NCI-H2227 treated with DMSO at 0.1 percent for 48 hours (cell line): ENCODE data around the gene BCL2.

Experiments used
- DNase-seq: peaks from one replicate; lab custom pipeline; 2025; lab: John Stamatoyannopoulos, UW

Gene BCL2

DNA sequence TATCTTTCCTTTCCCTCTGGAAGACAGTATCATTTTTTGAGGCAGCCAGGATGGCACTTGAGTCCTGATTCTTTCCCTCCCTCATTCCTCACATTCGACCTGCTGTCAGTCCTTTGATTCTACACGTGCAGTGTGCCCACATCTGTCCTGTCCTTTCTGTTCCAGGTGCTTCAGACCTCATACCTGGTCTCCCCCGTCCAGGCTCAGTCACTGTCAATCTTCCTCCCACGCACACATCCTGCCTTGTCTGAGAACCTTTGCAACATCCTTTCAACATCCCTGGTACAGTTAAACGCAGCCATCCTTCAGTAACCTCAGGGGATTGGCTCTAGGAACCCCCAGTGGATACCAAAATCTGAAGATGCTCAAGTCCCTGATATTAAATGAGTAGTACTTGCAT is 10.1 kb downstream of the BCL2 start:
- no peak for DNase-seq

DNA sequence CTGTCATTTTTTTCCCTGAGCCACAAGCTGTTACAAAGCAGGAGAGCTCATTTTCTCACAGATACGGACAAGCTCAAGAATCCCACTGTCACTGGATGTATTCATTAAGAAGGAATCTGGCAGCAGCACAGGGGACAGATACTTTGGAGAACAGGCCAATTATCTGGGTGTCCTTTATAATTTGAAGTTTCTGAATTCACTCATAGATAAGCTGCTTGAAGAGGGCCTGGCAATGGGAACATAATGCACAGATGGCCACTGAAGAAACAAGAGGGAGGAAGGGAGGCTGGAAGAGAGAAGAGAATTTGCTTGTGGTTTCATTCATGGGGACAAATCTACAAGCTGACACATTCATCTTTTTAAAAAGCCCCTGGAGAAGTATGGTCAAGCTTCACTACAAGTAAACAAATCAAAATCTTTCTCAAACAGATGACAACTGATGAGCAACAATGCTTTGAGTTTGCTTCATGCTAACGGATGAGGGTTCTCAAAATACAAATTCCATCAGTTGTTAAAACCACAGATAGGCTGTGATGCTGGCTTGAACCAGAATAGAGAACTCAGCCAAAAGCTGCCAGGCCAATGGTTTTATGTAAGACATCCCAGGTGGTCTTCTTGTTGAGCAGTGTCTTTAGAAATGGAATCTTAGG is 11.9 kb downstream of the BCL2 start:
- DNase-seq, result no peak

DNA sequence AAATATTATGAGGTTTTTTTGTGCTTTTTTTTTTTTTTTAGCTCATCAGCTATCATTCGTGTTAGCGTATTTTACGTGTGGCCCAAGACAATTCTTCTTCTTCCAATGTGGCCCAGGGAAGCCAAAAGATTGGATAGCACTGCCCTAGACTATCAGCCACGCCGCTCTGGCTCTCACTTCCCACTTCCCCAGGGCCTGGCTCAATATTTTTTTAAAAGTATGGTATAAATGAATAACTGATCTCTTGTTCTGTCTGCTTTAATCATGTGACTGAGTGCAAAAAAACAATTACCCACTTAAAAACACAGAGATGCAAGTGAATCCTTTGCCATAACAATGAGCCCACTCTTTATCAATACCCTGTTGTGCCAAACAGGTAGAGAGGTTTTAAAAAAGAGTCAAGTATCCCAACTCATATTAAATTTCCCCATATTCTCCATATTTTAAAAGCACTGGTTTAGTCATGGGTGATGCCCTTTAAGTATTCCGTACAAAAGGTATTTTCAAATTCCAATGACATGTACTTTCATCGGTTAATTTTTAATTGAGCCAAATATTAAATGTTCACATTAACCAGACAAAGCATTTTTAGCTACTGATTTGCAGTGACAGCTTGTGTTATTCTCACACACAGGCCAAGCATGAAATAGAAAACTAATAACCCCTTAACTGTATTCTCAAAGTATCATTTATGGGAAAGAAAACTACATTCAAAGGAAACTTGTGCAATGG is 12.6 kb downstream of the BCL2 start:
- DNase-seq, result no peak

DNA sequence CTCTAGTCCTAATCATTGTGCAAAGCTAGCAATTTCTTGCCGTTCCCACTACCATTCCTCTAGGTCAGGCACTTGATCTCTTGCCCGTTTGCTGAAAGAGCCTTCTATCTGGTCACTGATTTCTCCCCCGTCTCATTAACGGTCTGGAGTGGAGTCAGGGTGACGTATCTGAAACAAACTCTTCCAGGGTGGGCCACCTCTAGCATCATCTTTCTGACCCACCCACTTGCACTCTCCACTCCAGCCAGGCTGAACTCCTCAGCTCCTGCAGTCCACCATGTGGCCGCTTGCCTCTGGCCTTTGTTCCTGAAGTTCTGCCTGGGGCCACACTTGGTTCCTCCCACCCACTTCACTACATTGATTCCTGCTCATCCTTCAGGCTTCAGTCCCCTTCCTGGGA is 13.3 kb downstream of the BCL2 start:
- DNase-seq, result no peak

DNA sequence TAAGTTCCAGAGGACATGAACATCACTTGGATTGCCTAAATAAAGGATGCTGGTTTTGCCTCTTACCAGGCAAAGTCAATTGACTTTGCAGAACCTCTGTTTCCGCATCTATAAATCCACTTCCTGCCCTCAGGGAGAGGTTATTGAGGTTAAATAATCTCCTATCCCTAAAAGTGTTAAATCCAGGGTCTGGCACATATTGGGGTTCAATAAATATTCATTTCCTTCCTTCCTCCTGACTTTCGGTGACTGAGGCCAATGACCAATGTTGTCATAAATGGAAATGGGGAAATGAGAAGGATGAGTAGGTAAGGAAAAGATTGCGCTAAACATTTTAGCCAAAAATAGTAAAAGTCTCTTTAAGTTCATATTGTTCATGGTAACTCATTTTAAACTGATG is 16.0 kb downstream of the BCL2 start:
- DNase-seq, result no peak

DNA sequence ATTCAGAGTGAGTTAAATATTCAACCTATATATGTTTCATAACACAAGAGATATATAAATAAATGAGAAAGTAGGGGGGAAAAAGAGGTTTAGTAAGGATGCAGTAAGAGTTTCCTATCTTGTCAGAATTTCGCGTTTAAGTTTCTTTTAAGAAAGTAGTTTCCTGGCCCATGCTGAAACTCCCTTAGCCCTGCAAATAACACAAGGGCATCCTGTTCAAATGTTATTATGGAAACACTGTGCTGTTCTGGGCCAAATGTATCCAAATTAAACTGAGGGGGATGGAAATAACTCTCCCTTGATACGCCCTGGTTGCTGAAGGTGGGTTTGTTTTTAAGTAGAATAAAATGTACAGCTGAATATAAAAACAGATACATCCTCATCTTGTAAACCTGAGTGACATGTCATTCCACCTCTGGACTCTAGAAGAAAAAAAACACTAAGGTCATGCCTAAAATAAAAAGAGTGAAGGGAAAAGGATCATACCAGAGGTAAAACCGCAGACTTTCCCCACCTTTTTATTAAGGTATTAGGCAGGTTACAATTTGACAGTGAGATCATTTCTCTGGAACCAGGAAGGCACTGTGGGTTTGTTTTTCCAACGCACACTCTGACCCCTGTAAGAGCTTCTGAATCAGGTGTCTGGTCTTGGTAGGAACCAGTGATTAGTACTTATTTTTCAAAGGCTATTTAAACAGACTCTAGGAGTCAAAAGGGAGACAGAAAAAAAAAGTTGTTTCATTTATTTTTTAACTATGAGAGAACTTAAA is 16.7 kb downstream of the BCL2 start:
- DNase-seq, result no peak

DNA sequence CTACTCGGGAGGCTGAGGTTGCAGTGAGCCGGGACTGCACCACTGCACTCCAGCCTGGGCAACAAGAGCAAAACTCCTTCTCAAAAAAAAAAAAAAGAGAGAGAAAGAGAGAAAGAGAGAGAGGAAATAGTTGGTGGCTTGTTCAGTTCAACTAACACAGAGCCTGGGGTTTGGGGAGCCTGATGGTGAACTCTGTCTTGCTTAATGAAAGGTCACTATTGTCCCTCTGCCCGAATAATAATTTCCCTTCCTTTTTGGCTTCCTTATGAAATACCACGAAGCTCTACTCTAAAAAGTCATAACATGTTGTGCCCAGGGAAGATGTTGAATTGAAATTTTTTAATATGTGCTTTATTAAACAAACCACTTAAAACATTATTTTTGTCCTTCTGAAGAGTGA is 17.3 kb downstream of the BCL2 start:
- no peak for DNase-seq

DNA sequence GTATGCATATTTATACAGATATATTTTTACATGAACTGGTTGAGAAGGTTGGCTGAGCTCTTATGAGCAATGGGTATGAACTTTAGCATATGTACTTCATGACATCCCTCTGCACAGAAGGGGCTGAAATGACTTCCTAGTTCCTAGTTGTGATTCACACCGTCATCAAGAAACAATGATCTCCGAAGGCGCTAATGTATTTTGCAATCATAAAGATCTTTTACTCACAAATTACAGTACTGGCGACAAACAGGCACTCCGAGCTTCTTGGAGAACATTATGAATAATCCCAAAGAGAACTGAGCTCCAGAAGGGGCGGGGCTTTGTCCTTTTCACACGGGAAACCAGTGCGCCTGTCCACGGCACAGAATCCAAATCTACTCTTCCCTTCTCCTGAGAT is 18.1 kb downstream of the BCL2 start:
- DNase-seq, result no peak

DNA sequence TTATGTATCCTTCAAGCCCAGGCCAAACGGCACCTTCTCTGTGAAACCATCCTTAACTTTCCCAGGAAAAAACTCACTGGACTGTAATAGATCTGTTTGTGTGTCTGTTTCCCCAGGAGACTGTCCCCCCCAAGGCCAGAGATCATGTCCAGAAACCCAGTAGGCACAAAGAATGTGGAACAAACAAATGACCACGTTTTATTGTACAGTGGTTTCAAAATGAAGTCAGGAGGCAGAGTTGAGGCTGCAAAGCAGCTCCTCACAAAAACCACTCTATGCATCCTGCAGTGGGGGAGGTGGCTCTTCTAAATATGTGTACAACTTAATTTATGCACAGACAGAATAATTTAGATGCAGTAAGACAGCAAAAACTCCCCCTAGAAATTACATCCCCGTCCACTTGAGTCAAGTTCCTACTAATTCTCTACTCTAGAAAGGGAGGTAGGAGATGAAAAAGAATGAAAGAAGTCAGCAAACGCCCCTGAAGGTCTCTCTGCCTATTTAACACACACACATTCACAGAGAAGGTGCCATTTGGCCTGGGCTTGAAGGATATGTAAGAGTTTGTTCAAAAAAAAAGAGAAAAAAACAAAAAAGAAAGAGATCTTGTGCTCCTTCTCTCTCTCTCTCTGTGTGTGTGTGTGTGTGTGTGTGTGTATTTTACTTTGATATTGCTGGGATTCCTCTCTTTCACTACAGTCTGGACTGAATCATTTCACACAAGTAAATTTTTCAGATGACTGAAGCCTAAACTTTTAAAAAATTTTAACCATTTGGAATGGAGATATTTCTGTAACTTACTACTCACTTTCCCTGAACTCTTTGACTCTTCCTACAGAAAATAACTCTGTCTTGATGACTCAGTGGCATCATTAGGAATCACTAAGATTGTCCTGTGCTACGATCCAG is 19.5 kb downstream of the BCL2 start:
- DNase-seq, result no peak

DNA sequence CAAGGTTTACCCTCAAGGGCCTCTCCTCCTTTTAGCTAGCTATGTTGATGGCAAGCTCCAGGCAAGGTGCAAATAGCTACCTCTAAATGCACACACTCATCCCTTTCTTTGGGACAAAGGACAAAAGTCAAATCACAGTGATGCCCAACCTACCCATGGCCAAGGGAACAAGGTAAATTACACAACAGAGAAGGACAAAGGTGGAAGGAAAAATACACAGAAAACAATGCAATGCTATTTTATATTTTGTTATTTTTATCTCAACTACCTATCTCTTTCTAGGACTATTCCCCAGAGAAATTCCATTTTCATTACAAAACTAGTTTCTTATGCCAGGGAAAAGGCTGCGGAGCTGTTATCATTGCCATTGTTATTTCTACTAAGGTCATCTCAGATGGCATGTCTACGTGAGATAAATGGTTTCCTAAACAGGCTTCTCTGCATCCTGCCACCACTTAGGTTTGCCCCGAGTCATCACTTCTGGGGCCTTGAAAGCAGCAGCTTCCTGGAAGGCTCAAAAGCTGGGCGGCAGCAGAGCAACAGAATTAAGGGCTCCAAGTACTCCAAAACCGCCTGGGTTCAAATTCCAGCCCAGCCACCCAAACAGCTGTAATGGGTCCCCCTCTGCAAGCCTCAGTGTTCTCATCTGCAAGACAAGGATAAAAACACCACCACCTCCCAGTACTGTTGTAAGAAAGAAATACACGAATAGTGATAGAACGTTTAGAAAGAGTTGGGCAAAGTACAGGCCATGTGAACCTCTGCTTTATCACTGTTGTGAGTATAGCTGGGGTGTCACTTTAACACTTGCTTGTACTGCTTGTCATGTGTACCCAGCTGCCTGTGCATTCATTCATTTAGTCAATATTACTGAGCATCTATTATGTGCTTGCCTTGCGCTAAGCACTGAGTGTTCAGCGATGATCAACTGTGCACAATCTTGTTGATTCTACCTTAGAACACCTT is 20.9 kb downstream of the BCL2 start:
- DNase-seq, result no peak

DNA sequence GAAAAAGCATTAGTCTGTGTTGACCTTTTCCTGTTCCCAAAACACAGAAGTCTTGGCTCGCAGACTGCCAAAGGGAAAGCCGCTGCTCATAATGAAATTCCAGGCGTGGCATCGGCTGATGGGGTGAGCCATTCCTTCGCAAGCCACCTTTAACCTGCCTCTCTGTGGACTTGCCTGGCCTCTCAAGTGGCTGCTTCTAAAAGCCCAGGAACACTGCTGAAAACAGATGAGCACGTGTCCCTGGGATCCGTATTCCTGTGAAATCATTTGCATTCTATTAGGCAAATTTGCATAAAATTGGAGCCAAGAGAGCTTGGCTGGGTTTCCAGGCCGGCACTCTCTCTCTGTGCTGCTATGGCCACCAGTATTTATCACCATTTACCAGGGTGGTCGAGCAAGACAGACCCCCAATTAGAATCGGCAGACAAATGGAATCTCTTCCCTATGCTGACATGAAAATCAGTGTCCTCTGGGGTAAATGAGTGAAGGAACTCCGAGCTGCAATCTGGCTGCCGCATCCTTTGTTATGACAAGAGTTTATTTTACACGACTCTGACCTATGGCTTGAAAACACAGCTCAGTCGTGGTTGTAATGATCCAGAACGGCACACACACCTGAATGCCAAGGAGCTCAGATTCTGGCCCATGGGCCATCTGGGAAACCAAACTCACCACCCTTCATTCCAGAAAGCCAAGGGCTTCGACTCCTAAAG is 21.7 kb downstream of the BCL2 start:
- no peak for DNase-seq

DNA sequence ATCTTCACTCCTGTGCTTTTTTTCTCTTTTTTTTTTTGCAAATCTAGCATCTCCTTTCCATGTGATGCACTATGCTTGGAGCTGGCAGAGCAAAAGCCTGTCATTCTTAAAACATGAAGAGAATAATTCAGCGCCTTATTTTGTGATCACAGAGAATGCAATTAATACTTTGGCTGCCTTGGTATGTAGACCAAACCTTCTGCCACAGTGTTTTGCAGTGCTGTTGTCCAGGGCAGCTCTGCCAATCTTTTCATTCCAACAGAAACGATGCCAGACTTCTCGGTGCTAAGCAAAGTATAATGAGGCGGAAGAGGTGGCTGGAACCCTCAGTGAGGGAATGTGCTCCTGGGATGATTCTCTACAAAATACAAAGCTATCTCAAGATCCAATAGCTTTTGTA is 25.6 kb downstream of the BCL2 start:
- no peak for DNase-seq

DNA sequence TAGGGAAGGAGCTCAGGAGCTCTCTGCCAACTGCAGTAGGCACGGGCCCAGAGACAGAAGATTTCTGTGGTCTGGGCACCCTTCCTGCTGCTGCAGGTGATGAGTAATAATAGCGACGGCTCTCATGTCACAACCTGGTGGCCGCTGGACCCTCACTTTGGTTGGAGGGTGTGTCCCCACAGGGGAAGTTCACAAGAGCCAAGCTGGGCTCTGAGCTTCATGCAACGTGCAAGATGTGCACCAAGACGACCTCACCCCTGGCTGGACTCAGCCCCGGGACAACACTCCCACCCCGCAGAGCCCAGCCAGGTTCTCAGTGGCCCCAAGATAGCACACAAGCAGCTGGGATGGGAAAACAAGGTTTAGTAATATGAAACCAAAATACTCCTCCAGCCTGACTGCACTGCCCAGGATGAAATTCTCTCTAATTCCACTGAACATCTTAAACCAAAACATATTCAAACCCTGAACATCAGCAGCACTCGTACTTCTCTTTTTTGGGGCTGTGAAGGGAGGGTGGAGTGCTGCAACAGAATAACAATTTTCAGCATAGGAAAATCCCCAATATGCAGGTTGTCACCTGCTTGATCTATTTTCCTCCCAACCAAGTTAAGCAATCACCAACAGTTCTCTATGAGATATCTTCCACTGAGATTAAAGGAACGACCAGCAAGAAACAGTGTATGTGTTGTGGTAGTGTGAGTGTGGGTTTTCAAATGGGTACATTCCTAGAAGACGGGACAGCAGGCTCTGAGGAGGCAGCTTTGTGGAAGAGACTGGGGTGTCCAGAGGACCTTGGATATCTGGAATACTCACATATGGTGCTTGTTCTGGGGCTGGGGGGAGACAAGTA is 26.5 kb downstream of the BCL2 start:
- DNase-seq, result no peak

DNA sequence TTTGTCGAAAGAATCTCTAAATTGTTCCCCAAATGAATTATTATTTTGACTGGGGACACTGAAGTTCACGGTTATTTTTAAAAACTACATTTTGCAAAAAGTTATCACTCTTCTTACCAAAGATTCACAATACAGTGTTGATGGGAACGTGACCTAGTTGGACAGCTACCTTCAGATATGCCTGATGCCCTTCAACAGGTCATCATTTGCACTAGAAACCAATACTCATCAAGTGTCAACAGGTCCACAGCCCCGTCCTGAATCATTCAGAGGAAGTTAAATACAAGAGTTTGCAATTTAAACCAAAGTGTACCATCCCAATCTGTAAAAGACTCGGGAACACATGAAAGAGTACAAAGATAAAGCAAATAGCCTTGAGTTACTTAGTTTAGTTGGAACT is 28.3 kb downstream of the BCL2 start:
- DNase-seq, result no peak

DNA sequence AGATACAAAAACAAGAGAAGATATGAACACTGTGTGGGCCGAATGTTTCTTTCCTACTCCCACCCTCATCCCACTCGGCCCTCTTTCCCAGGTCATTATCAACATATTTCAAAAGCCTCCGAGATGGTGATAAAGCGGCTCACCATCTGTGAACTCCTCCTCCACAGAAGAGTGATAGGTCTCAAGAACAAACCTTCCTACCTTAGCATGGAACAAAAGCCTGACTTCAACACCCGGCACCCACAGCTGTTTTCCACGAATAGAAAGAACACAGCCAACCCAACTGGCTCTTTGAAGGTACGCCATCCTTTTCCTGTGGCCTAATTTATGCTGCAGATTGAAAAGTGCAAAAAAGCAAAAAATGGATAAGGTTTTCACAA is 28.8 kb downstream of the BCL2 start:
- DNase-seq, result no peak

DNA sequence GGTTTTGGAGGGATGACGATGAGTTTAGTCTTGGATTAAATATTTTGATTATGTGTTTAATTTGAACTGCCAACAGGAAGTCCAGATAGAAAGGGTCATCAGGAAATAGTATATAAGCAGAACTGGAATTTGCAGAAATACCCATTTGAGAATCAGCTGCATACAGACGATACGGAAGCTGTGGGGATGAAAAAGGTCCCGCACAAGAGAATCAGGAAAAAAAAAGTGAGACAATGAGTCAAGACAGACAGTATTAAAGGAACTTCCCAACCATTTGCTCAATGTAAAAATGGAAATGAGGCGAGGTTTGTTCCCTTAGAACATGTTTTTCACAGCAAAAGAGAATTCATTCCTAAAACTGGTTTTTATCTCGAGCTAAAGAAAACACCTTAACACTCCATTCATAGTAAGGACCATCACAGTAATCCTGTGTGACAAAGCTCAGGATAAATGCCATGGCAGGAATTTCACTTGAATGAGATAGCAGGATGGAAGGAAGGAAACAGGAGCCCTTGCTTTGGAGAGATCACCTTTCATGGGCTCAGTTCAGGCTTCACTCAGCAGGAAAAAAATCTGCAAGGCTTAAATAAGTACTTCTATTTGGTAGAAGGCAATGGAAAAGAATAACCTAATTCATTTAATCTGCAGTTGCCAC is 29.3 kb downstream of the BCL2 start:
- DNase-seq, result no peak

DNA sequence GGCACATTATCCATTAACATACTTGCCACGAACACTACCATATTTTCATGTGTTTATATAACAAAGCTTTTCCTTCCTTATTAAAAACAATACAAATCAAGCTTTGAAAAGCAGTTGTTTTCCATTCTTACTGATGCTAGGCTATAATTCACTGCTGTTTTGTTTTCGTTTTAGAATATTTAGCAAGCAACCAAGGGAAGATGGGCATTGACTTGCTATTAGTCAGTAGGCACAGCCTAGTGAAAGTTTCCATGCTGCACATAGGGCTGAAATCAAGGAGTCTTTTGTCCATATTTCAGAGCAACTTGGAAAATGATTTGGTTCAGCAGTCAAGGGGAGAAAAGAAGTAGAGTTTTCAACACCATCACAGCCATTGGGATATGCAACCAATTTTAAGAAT is 31.3 kb downstream of the BCL2 start:
- DNase-seq, result no peak

DNA sequence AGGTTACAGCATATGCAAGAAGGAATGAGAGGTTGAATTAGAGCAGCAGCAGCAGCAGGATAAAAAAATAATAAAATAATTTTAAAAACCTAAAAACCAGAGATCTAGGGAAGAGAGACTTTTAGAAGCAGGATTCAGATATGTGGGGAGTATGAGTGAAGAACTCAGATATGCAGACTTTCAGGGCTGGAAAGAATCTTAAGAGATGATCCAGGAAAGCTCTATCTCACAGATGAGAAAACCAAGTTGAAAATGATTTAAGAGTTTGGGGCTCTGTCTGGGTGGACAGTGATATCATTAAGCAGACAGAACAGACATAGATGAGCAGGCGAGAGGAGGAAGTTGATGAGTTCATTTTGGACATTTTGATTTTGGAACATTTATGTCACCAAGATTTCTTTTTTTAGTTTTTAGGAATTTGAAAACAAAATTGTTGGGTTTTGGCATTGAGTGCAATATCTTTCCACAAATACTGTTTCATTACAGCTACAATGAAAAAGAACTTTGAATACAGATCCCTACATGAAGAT is 31.8 kb downstream of the BCL2 start:
- no peak for DNase-seq

DNA sequence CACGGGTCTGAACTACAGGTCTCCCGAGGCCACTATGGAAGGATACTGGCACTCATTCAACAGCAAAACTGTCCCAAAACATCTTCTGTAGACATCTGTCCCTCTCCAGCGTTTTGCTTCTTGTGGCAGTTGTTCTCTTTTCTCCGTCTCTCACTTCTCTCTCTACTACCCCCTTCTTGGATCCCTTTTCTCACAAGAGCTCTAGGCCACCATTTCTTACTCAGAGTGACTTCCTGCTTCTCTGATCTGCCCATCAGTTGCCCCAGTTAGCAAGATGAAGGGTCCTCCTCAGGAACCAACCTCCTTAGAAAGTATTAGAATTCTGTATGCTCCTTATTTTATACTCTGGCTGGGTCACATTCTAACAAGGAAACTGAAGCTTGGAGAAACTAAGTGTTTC is 32.6 kb downstream of the BCL2 start:
- DNase-seq, result no peak
